Left ventricle myocardium inferior (tissue), 1 donor: ENCODE data around the gene RIC1. TPM values are rescaled to one million over a fixed set of nuclear protein-coding genes. Genes with fewer than 3 reads are reported as not detected.

Experiments
- DNase-seq: peaks from one replicate; pipeline ENCODE4 v3.0.0-alpha.2; 2020
- H3K27ac ChIP-seq: fragments of 200-600 bp; replicated peaks from 2 replicates; pipeline ENCODE4 v1.8.0; 2021
- H3K27me3 ChIP-seq: fragments of 200-600 bp; 2 replicates; pipeline ENCODE4 v1.8.0; 2021; ENCODE audit warnings: low read depth
- H3K36me3 ChIP-seq: fragments of 200-600 bp; 2 replicates; pipeline ENCODE4 v1.8.0; 2021
- H3K4me1 ChIP-seq: fragments of 200-600 bp; 2 replicates; pipeline ENCODE4 v1.8.0; 2021
- H3K4me3 ChIP-seq: fragments of 200-600 bp; 2 replicates; pipeline ENCODE4 v1.8.0; 2021; ENCODE audit warnings: mild to moderate bottlenecking, moderate library complexity
- H3K9me3 ChIP-seq: fragments of 200-600 bp; replicated peaks from 2 replicates; pipeline ENCODE4 v1.8.0; 2021
- intact Hi-C: fragments of 100-400 bp; cut with micrococcal nuclease; formaldehyde crosslinking; loops from one replicate; pipeline ENCODE4 v1.11.0; 2022
- total RNA-seq: library from RNA; stranded (reverse); fragmentation: NEBNext Ultra II Directional; extraction: Animal tissue kit (Norgen Biotek cat#: 25700); gene quantifications from one replicate; pipeline ENCODE4 v1.2.1, GENCODE V29; 2021
- TF ChIP-seq, protein P1 (sequence below): fragments of 200-600 bp; IDR thresholded peaks from 2 replicates; pipeline ENCODE4 v1.8.0; 2021; ENCODE audit warnings: antibody characterized with exemption, mild to moderate bottlenecking, borderline replicate concordance
- donor health status: DM: no; HTN: yes; CAD: no; lungs with severe emphysema.

Gene RIC1
- total RNA-seq, 1 donor from 2014 or later, result 7.1 TPM

GRCh38 chr9:5587024-5587423, 41.9 kb upstream of the RIC1 start:
- intact Hi-C loops, result loop anchor here (5.0 kb wide), 1 partner anchor 130 kb away; no protein-coding TSS in a partner anchor
- Histone ChIP-seq H3K27ac (no peak overlapping the region), H3K9me3 (no peaks in the 10 kb centered on the region), H3K4me3 (no peak overlapping the region), H3K36me3 (no peaks in the 10 kb centered on the region), H3K4me1 (peaks cover 18% of the 10 kb centered on the region), H3K27me3 (no peaks in the 10 kb centered on the region)
- DNase-seq, result no peak
- TF ChIP-seq, protein P1, sequence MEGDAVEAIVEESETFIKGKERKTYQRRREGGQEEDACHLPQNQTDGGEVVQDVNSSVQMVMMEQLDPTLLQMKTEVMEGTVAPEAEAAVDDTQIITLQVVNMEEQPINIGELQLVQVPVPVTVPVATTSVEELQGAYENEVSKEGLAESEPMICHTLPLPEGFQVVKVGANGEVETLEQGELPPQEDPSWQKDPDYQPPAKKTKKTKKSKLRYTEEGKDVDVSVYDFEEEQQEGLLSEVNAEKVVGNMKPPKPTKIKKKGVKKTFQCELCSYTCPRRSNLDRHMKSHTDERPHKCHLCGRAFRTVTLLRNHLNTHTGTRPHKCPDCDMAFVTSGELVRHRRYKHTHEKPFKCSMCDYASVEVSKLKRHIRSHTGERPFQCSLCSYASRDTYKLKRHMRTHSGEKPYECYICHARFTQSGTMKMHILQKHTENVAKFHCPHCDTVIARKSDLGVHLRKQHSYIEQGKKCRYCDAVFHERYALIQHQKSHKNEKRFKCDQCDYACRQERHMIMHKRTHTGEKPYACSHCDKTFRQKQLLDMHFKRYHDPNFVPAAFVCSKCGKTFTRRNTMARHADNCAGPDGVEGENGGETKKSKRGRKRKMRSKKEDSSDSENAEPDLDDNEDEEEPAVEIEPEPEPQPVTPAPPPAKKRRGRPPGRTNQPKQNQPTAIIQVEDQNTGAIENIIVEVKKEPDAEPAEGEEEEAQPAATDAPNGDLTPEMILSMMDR, result no peak

- H3K27ac ChIP-seq, result no peak overlapping the region
- no peaks in the 10 kb centered on the region for H3K9me3 ChIP-seq
- TF ChIP-seq, protein P1, result no peak
- no peaks in the 10 kb centered on the region for H3K27me3 ChIP-seq
- no peak overlapping the region for H3K4me3 ChIP-seq
- intact Hi-C loops, result loop anchor here (5.0 kb wide), 2 partner anchors 145 to 405 kb away; partner anchors contain the start of gene INSL6
- DNase-seq, result no peak
- peaks cover 13% of the 10 kb centered on the region for H3K4me1 ChIP-seq
- H3K36me3 ChIP-seq, result no peaks in the 10 kb centered on the region
Measured at GRCh38 chr9:5592231-5592630, 36.7 kb upstream of the RIC1 start.

- H3K4me3 ChIP-seq, result no peak overlapping the region
- DNase-seq, result no peak
- no peaks in the 10 kb centered on the region for H3K27me3 ChIP-seq
- H3K27ac ChIP-seq, result no peak overlapping the region
- no peaks in the 10 kb centered on the region for H3K36me3 ChIP-seq
- no peaks in the 10 kb centered on the region for H3K9me3 ChIP-seq
- intact Hi-C loops, result loop anchor here (5.0 kb wide), 2 partner anchors 146 to 406 kb away; partner anchors contain the start of gene INSL6
- H3K4me1 ChIP-seq, result peaks cover 13% of the 10 kb centered on the region
- TF ChIP-seq, protein P1, result no peak
Measured at GRCh38 chr9:5592904-5593303, 36.0 kb upstream of the RIC1 start.

- TF ChIP-seq, protein P1, result no peak
- H3K9me3 ChIP-seq, result no peaks in the 10 kb centered on the region
- no peak for DNase-seq
- H3K4me3 ChIP-seq, result no peak overlapping the region
- no peaks in the 10 kb centered on the region for H3K36me3 ChIP-seq
- H3K4me1 ChIP-seq, result peaks cover 13% of the 10 kb centered on the region
- intact Hi-C loops, result loop anchor here (5.0 kb wide), 2 partner anchors 147 to 407 kb away; partner anchors contain the start of gene INSL6
- H3K27ac ChIP-seq, result no peak overlapping the region
- no peaks in the 10 kb centered on the region for H3K27me3 ChIP-seq
Measured at GRCh38 chr9:5593904-5594303, 35.0 kb upstream of the RIC1 start.

GRCh38 chr9:5596173-5596572, 32.7 kb upstream of the RIC1 start:
- H3K36me3 ChIP-seq, result no peaks in the 10 kb centered on the region
- intact Hi-C loops, result no loop called here
- H3K9me3 ChIP-seq, result no peaks in the 10 kb centered on the region
- TF ChIP-seq, protein P1, result no peak
- no peak overlapping the region for H3K27ac ChIP-seq
- no peak for DNase-seq
- H3K4me1 ChIP-seq, result peaks cover 15% of the 10 kb centered on the region
- no peak overlapping the region for H3K4me3 ChIP-seq
- no peaks in the 10 kb centered on the region for H3K27me3 ChIP-seq
